C4-2B (cell line): ENCODE measurements around the gene SELPLG.

Source experiments
- CTCF ChIP-seq: fragments of 450-650 bp; conservative IDR thresholded peaks from 2 replicates; pipeline ENCODE4 v1.5.1; 2017; ENCODE audit warnings: mild to moderate bottlenecking
- ZFX ChIP-seq: fragments of 450-650 bp; IDR thresholded peaks from 2 replicates; pipeline ENCODE4 v1.6.1; 2017

GRCh38 chr12:108591267-108591980 lies 42.3 kb downstream of the SELPLG start:
- no peak for TF ChIP-seq CTCF
- TF ChIP-seq ZFX, result no peak
